NCI-H2196 treated with DMSO at 0.1 percent for 48 hours (cell line): ENCODE results near the gene PLA2G6.
"Not testable (repeated sequence)": the region's sequence is repeated elsewhere in the genome, so short reads cannot be mapped to it uniquely, and the experiment has no call there.

Experiments
- DNase-seq: peaks from one replicate; lab custom pipeline; 2025; ENCODE audit not compliant: unreplicated experiment; lab: John Stamatoyannopoulos, UW

Gene PLA2G6

DNA sequence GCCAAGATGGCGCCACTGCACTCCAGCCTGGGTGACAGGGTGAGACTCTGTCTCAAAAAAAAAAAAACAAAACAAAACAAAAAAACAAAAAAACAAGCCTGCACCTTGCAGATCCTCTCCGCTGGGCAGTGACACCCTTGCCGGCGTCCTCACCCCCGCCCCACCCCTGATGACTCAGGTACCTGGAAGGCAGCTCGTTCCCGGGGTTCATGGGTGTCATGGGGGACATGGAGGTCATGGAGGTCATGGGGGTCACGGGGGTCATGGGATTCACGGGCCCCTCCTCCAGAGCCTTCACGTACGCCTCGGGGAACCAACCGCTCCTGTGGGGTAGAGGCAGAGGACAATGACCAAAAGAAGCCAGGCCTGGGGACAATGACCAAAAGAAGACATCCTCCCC lies 94.7 kb downstream of the PLA2G6 start:
- no peak for DNase-seq

DNA sequence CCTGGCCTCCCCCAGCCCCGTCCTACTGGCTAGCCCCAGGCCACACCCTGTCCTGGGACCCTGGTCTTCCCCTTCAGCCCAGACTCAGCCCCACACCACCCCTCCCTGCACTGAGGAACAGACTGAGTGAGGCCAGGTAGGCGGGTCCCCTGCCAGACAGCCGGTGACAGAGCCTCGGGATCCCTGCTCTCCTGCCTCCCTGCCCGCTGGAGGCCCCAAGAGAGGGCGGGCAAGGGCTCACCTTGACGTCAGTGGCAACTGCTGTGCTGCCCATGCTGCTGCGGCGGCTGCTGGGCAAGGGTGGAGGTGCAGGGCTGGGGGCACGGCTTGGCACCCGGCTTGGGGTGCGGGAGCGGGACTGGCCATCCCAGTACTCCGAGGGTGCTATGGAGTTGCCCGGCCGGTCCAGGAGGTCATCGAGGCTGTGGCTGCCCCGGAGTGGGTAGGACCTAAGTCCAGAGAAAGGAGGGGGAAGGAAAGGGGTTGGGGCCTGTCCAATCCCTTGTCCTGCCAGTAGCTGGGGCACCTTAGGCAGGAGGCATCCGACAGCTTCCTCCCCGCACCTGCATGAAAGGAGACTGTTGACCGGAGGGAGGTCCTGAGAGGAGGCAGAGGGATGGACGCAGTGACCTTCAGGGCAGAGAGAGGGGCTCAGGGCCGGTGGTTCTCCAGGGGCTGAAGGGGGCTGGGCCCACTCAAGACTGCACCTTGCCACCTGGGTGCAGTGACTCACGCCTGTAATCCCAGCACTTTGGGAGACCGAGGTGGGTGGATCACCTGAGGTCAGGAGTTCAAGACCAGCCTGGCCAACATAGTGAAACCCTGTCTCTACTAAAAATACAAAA lies 95.4 kb downstream of the PLA2G6 start:
- DNase-seq, result no peak

DNA sequence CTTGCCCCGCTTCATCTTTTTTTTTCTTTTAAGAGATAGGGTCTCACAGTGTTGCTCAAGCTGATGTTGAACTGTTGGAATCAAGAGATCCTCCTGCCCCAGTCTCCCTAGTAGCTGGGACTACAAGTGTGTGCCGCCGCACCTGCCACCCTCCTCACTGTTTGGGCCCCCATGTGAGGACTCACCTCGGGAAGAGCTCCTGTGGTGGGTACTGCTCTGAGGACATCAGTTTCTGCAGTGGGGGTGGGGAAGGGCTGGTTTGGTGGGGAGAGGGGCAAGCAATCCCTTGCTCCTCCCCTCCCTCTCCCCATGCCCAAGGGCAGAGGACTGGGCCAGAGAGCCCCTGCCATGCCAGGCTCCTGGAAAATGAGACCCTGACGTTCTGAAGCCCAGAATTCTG lies 96.1 kb downstream of the PLA2G6 start:
- DNase-seq, result no peak

DNA sequence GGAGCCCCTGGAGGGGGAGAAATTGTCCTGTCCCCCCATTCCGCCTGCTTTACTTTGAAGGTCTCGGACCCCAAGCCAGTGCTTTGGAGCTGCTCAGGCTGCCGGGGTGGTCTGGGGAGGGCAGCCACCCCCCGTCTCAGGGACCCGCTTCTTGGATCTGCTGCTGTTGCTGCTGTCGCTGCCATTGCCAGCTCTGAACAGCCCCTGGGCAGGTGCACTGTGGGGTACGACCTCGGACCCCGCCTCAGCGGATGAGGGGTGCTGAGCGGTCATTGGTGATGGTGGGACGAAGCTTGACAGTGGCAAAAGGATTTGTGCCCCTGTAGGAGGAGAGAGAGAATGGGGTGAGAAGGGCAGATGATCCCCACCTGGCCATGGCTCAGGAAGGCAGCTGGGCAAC lies 96.6 kb downstream of the PLA2G6 start:
- DNase-seq, result no peak

DNA sequence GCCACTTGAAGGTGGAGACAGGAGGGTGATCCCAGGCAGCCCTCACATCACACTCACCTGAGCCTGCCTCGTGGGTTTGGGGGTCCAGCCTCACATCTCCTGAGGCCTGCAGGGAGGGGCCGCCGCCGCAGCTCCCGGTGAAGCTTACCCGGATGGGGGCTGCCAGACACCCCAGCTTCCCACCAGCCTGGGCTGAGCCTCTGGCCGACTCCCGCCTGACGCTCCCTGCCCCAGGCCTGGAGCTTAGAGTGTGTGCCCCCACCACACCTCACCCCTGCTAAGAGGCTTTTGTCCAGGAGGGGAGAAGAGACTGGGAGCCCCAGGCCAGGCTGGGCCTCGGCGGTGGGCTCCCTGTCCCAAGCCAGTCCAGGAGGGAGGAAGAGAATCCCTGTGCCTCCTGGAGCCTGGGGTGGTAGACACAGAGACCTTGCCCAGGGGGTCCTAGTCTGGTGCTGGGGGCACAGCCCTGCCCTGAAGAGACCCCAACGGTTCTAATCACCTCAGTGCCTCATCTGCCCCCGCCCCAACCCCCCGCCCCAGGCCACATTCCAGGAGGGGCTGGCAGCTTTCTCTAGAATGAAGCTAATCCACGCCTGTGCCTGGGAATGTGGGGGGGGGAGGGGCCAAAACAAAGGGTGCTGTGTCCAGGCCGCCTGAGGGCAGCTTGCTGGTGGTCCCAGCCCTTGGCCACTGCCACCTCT lies 97.5 kb downstream of the PLA2G6 start, which contains the start of gene SLC16A8:
Gene SLC16A8, minus strand, starts transcription at position 254 of the 701 bp plus-strand sequence. CDS start 1,311 bp downstream, outside the sequence.
- no peak for DNase-seq

DNA sequence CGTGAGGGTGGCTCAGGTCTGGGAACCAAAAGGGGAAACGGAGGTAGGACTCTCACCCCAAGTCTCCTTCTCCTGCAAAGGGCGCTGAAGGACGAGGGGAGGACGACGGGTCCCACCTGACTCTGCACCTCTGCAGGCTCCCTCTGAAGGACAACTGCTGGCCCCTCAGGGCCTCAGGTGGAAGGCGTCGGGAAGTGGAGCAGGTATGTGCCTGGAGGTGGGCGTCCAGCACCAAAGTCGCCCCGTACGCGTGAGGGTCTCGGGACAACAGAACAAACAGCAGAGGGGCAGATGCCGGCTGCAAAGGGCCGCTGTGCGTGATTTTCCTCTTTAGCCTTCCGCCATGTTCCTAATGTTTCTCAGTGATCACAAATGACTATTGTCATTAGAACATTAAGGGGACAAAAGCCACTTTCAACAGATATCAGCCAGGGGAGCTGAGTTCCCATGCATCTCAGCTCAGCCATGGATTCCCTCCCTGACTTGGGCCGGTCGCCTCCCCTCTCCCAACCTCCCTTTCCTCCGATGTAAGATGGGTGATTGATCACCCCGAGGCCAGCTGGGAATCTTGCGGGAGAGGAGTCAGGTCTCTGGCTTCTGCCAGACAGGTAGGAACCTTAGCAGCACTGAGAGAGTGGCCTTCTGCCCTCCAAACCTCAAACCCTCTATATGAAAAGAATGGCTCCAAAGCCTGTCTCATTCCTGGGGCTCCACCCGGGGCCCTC lies 98.5 kb downstream of the PLA2G6 start:
- DNase-seq, result no peak

DNA sequence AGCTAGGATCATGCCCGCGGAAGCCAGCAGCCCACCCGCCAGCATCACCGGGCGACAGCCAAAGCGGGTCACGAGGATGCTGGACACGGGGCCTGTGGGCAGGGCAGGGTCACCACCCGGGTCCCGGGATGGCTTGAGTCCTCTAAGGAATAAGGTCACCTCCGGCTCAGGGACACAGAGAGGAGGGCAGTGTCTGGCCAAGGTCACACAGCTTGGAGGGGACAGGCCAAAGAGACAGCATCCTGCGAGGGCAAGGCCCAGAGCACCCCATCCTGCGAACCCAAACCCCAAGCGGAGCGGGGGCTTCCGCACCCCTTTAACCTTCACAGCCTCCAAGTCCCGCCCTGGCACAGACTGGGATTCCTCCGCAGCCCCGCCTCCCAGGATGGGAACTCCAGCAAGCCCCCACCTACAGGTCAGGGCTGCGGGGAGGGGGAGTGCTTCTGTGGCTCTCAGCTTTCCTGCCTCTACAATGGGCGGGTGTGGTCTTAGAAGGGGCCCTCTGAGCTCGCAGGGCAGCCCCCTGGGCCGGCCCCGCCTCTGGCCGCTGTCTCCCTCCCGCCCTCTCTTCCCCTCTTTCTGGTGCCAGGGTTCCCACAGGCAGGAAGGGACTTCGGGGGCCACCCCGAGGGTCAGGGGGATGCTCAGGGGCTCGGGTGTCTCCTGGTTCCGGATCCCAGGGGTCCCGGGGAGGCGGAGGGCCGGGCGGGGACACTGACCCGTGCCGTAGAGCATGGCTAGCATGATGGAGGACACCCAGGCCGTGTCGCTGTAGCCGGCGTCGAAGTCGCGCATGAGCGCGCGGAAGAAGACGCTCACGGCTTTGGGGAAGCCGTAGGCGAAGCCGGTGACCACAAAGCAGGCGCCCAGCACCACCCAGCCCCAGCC lies 99.4 kb downstream of the PLA2G6 start:
- no peak for DNase-seq

DNA sequence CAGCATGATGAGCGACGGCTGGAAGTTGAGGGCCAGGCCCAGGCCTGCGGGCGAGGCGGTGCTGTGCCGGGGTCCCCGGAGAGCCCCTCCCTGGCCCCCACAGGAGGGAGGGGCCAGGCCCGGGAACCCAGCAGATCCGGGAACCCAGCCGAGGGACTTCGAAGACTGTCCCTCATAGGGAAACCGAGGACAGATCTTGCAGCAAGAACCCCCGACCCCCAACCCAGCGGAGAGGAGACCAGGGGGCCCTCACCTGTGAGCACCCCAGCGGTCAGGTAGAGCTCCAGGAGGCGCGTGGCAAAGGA lies 100.0 kb downstream of the PLA2G6 start:
- DNase-seq, result no peak

DNA sequence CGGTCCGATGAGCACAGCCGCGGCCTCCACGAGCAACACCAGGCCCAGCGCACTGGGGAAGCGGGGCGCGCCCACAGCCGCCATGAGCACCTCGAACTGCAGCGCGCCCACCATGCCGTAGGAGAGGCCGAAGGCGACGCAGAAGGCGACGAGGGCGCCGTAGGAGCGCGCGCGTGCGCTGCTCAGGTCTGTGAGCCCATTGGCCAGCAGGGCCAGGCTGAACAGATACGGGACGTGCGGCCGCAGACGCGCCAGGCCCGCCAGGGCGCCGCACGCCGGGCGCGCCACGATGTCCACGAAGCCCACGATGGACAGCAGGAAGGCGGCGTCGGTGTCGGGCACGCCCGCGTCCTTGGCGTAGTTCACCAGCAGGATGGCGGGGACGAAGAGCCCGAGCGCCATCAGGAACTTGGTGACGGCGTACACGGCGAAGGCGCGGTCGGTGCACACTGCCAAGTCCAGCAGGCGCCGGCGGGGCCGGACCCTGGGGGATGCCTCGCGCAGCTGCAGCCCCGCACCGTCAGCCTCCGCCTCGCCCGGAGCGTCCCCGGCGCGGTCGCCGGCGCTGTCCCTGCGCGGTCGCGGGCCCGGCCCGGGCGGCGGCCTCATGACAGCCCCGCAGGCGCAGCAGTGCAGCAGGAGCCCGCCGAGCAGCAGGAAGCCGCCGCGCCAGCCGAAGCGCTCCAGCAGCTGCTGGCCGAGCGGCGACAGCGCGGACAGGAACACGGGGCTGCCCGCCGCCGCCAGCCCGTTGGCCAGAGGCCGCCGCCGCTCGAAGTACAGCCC lies 100.6 kb downstream of the PLA2G6 start:
- DNase-seq, result no peak

DNA sequence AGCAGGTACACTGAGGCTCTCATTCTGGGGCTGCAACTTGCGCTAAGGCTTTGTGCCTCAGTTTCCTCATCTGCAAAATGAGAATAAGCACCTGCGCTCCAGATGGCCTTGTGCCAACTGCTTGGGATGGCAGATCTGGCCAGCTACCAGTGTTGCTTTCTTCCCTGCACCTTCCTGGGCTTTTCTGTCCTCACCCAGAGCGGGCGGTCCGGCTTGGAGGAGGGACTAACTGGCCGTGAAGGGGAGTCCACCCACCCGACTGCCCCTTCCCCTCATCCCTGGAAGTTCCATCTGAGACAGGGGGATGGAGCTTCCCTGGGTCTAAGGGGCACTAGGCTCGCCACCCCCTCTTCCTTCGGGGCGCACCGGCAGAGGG lies 101.2 kb downstream of the PLA2G6 start:
- DNase-seq, result no peak

DNA sequence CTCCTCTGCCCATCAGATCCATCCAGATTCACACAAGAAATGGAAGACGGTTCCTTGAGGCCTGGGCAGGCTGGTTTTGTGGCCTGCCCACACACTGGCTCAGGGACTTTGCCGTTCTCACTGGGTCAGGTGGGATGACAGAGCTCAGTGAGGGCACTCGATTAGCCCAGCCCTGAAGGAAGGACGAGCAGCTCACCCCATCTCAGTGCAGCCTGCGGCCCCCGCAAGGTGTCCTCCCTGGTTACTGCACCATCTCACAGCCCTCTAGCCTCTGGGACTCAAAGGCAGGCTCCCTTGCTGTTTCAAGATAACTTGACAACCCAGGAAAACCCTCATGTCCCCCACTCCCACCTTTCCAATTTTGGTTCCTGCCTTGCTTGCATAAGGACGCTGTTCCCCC lies 101.8 kb downstream of the PLA2G6 start:
- no peak for DNase-seq

DNA sequence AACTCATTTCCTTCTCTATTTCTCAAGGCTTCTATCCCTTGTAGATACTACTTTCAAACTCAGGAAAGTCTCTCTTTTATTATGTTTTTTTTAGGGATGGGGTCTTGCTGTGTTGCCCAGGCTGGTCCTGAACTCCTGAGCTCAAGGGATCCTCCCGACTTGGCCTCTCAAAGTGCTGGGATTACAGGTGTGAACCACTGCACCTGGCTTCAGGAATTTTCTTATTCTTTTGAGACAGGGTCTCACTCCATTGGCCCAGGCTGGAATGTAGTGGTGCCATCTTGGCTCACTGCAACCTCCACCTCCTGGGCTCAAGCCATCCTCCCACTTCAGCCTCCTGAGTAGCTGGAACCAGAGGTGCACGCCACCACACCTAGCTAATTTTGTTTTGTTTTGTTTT lies 102.4 kb downstream of the PLA2G6 start:
- DNase-seq, result not testable (repeated sequence)

DNA sequence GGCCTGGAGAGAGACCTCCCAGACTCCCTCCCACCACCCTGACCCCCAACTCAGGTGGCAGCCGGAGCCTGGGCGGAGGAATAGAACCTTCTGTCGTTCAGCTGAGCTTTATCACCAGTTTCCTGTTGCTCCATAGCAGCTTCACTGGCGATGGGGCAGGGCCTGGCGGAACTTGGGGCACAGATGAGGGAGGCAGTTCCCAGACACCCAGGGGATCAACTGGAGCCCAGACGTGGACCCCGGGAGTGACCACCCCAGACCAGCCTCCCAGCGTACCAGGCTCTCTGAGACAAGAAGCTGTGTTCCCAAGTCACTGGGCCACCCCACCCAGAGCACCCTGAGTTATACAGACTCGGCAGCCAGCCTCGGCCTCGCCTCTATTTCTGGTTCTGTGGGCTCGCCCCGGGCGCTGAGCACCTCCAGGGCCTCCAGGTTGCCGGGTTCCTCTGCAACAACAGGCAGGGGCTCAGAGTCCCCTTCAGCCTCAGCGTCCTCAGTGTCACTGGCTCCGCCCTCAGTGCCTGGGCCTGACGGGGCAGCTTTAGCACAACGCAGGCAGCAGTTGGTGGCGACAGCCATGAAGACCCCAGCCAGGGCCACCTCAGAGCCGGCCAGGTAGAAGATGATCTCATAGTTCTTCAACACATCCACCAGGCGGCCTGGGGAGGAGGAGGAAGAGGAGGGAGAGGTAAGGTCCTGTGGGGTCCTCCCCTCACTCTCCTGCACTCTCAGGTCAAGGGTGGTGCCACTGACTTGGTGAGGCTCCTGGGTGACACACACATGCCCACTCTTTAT lies 103.4 kb downstream of the PLA2G6 start:
- DNase-seq, result no peak

DNA sequence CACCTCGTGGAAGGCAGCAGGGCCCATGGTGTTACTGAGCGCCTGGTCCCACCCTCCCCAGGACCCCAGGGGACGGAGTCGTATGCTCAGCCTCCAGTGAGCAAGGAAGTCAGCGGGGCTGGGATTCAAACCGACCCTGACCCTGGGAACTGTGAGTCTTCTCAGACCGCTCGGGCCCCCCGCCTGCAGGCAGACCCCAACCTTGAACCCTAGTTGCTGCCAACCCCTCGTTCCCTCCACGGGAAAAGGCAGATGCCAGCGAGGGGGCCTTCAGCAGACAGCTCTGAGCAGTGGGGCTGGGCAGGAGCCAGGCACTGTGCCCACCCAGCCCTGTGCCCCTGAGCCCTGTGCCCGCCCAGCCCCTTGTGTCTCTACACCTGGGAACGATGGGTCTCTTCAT lies 104.0 kb downstream of the PLA2G6 start:
- DNase-seq, result no peak

DNA sequence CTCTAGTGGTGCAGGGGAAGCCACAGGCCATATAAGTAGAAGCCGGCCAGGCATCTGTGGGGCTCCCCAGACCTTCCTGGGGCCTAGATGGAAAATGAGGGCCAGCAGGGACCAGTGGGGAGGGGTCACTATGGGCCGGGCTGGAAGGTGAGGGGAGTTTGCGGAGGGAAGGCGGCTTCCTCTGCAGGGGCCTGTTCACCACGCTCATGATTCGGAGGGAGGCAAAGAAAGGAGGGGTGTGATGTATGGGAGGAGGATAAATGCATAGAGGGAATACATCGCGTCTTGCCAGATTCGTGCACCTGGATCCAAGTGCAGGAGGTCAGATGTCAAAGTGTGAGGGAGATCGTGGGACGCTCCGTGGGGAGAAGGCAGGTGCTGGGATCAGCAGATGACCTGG lies 104.5 kb downstream of the PLA2G6 start:
- no peak for DNase-seq

DNA sequence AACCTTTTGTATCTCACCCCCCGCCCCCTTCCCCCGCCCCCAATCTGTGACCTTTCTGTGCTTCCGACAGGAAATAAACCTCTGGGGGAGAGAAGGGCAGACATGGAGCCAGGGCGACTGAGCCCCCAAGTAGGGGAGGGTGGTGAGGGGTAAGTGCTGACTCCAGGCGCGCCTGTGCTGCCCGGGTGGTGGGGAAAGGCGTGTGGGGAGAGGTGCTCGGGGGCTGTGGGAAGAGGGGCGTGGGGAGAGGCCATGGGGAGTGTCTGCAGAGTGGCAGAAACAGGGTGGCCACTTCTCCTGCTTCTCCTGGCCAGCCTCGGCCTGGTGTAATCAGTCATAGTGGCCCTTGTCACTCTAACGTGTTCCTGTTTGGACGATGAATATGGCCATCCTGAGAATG lies 105.7 kb downstream of the PLA2G6 start:
- no peak for DNase-seq

DNA sequence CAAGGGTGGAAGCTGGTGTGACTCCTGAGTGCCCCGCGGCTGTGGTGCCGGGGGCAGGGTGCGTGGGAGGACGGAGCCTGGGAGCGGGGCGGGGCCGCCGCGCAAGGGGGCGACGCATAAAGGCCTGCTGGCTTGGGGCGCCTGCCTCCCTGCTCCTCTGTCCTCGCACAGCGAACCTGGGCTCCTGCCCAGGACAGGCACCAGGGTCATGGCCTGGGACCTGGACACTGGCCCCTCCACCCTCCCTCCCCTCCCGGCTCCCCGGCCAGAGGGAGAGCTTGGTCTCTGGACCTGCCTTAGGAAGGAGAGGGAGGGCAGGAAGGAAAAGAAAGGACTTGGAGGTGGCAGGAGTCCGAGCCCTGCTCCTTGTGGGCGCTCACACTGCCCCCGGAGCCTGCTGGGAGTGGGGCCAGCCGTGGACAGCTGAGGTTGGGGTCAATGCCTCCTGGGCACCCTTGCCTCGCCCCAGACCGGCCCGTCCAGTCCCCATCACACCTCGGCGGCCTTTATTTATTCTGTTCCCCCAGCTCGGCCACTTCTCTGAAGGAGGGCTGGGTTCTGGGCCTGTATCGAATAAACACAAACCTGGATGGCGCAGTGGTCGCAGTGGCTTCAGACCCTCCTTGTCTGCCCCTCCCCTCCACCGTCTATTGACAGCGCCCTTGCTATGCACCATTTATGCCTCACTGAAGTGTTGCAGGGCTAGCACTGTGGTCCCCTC lies 106.4 kb downstream of the PLA2G6 start:
- no peak for DNase-seq

DNA sequence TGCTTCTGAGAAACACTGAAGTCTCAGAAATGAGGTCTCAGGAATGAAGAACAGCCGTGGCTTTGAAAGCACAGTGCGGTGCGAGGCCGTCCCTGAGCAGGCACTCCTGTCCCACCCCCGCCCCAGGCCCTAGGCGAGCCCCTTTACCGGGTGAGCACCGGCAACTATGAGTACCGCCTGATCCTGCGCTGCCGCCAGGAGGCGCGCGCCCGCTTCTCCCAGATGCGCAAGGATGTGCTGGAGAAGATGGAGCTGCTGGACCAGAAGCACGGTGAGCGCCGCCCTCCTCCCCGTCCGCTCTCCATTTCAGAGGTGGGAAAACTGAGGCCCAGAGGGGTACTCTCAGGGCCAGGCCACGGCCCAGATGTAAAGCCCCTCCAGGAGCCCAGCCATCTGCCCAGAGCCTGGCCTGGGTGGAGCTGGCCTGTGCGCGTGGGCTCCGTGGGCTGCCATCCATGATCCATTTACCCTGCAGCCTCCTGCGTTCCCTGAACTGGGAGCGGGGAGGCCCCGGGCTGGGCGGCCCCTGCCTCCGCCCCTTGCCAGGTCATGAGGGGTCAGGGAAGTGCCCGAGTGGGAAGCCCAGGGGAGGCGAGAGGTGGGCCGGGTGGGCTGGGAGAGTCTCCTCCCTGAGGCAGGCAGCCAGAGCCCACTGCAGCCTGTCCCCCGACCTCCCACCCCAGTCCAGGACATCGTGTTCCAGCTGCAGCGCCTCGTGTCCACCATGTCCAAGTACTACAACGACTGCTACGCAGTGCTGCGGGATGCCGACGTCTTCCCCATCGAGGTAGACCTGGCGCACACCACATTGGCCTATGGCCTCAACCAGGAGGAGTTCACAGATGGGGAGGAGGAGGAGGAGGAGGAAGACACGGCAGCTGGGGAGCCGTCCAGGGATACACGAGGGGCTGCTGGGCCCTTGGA lies 107.2 kb downstream of the PLA2G6 start:
- DNase-seq, result no peak
